Activated T-cell treated with anti-CD3 and anti-CD28 coated beads, Interleukin-2, amount 50 U/mL, for 72 hours (primary cell): ENCODE measurements around the gene NXPE3. TPM values are rescaled to one million over a fixed set of nuclear protein-coding genes. Genes with fewer than 3 reads are reported as not detected.

Source experiments
- ATAC-seq, 2 donors: fragments of 150-1000 bp; cut with Tn5 transposase; replicated peaks in 1 of 2; 2 replicates each; pipeline ENCODE4 v1.10.0; 2021; ENCODE audit warnings: moderate library complexity in 2 of 2, mild to moderate bottlenecking in 1 of 2
- DNase-seq, 2 donors: peaks; one replicate each; pipeline ENCODE4 v3.0.0; 2021 to 2022; ENCODE audit warnings: mixed read lengths in 1 of 2
- H3K27ac Mint-ChIP-seq: one replicate; pipeline ENCODE4 v1.8.0; 2022; ENCODE audit warnings: mild to moderate bottlenecking, moderate library complexity, mixed read lengths
- H3K27me3 Mint-ChIP-seq: one replicate; pipeline ENCODE4 v1.8.0; 2022; ENCODE audit warnings: low read depth, mixed read lengths
- H3K36me3 Mint-ChIP-seq, 2 donors: one replicate each; pipeline ENCODE4 v1.8.0; 2022; ENCODE audit warnings: mixed read lengths in 2 of 2, mild to moderate bottlenecking in 1 of 2; ENCODE audit not compliant: insufficient read depth in 2 of 2
- H3K4me1 Mint-ChIP-seq: one replicate; pipeline ENCODE4 v1.8.0; 2022; ENCODE audit warnings: low read depth, mixed read lengths
- H3K4me3 Mint-ChIP-seq, 2 donors: one replicate each; pipeline ENCODE4 v1.8.0; 2022; ENCODE audit warnings: mild to moderate bottlenecking in 2 of 2, mixed read lengths in 2 of 2, moderate library complexity in 2 of 2
- H3K9me3 Mint-ChIP-seq, 2 donors: one replicate each; pipeline ENCODE4 v1.8.0; 2022; ENCODE audit warnings: mixed read lengths in 2 of 2
- total RNA-seq, 2 donors: library from RNA; stranded (reverse); gene quantifications; one replicate each; pipeline ENCODE4 v1.2.3, GENCODE V29; 2022

Gene NXPE3
- total RNA-seq, 2 donors from 2014 or later = 22.7 to 25.0 TPM

GRCh38 chr3:101867511-101867910 is 88.5 kb downstream of the NXPE3 start:
- H3K4me3 Mint-ChIP-seq = no peak overlapping the region
- DNase-seq (no peak), ATAC-seq (no peak)
- H3K36me3 Mint-ChIP-seq = peaks cover 0 to 2% of the 10 kb centered on the region in 2 donors
- H3K27ac Mint-ChIP-seq = peak overlapping the region; percentile 83
- peaks cover 19% of the 10 kb centered on the region for H3K4me1 Mint-ChIP-seq
- H3K9me3 Mint-ChIP-seq = no peaks in the 10 kb centered on the region
- no peaks in the 10 kb centered on the region for H3K27me3 Mint-ChIP-seq

DNA sequence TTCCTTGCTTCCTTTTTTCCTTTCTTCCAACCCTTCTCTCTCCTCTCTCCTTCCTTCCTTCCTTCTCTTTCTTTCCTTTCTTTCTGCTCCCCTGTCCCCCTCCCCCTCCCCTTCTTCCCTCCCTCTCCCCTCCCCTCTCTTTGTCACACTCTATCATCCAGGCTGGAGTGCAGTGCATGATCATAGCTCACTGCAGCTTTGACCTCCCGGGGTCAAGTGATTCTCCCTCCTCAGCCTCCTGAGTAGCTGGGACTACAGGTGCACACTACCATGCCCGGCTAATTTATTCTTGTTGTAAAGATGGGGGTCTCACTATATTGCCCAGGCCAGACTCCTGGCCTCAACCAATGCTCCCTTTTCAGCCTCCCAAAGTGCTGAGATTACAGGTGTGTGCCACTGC is 89.0 kb downstream of the NXPE3 start:
- DNase-seq (no peak), ATAC-seq (peak in 1 of 2 donors; percentile 4)
- Mint-ChIP-seq H3K4me3 (no peak overlapping the region), H3K27ac (peak overlapping the region; percentile 83), H3K9me3 (no peaks in the 10 kb centered on the region), H3K27me3 (no peaks in the 10 kb centered on the region), H3K36me3 (peaks cover 0 to 2% of the 10 kb centered on the region in 2 donors), H3K4me1 (peaks cover 14% of the 10 kb centered on the region)

GRCh38 chr3:101868534-101869464 is 89.8 kb downstream of the NXPE3 start:
- no peaks in the 10 kb centered on the region for H3K27me3 Mint-ChIP-seq
- no peak for DNase-seq
- H3K4me1 Mint-ChIP-seq = peaks cover 12% of the 10 kb centered on the region
- ATAC-seq = peak; percentile 29 to 33
- no peaks in the 10 kb centered on the region for H3K36me3 Mint-ChIP-seq
- H3K4me3 Mint-ChIP-seq = no peak overlapping the region
- H3K27ac Mint-ChIP-seq = peak overlapping the region; percentile 32
- H3K9me3 Mint-ChIP-seq = no peaks in the 10 kb centered on the region

- Mint-ChIP-seq H3K9me3 (peaks cover 0 to 2% of the 10 kb centered on the region in 2 donors), H3K27me3 (no peaks in the 10 kb centered on the region), H3K27ac (no peak overlapping the region), H3K4me3 (no peak overlapping the region), H3K36me3 (no peaks in the 10 kb centered on the region), H3K4me1 (peaks cover 6% of the 10 kb centered on the region)
- DNase-seq = no peak
- ATAC-seq = no peak
Observed at GRCh38 chr3:101870138-101870537, 91.1 kb downstream of the NXPE3 start.

DNA sequence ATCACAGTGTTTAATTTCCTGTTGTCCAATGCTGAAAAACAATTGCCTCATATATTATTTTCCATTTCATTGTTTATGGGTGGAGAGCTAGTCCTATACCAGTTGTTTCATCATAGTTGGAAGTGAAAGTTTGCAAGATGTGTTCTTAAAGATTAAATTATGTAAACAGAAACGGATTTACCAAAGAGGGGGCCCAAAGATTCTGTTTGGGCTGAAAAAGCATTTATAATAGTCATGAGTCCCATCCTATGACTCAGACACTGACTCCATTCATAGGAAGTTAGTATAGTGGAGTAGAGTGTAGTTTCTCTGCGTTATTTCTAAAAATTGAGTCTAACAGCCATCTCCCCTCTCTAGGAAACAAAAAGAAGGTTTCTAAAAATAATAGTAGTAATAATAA is 94.6 kb downstream of the NXPE3 start:
- H3K4me3 Mint-ChIP-seq = no peak overlapping the region
- H3K27ac Mint-ChIP-seq = no peak overlapping the region
- DNase-seq = no peak
- no peaks in the 10 kb centered on the region for H3K27me3 Mint-ChIP-seq
- peaks cover 0 to 2% of the 10 kb centered on the region in 2 donors for H3K9me3 Mint-ChIP-seq
- ATAC-seq = no peak
- H3K36me3 Mint-ChIP-seq = peaks cover 0 to 2% of the 10 kb centered on the region in 2 donors
- H3K4me1 Mint-ChIP-seq = peaks cover 6% of the 10 kb centered on the region

- DNase-seq (no peak), ATAC-seq (no peak)
- H3K36me3 Mint-ChIP-seq = peaks cover 0 to 2% of the 10 kb centered on the region in 2 donors
- H3K9me3 Mint-ChIP-seq = peaks cover 0 to 2% of the 10 kb centered on the region in 2 donors
- no peak overlapping the region for H3K4me3 Mint-ChIP-seq
- peaks cover 6% of the 10 kb centered on the region for H3K4me1 Mint-ChIP-seq
- no peak overlapping the region for H3K27ac Mint-ChIP-seq
- H3K27me3 Mint-ChIP-seq = no peaks in the 10 kb centered on the region
Observed at GRCh38 chr3:101876142-101876541, 97.1 kb downstream of the NXPE3 start.

Other genes with a start within 250 kb of the NXPE3 start
- gene TRMT10C, start 217.3 kb upstream of the NXPE3 start, total RNA-seq = 10 to 100 TPM; 19.3 to 22.0 TPM
- 100 to 1,000 TPM; 211 to 242 TPM for gene PCNP, start 205.0 kb upstream of the NXPE3 start, total RNA-seq
- 10 to 100 TPM; 26.8 to 31.9 TPM for gene ZBTB11, start 102.1 kb upstream of the NXPE3 start, total RNA-seq
- gene RPL24, start 92.5 kb upstream of the NXPE3 start, total RNA-seq = 1,000 to 10,000 TPM; 1,492 to 1,529 TPM
- gene CEP97, start 54.6 kb upstream of the NXPE3 start, total RNA-seq = 10 to 100 TPM; 19.2 to 23.5 TPM
- 100 to 1,000 TPM; 116 to 208 TPM for gene NFKBIZ, start 70.3 kb downstream of the NXPE3 start, total RNA-seq